ENCODE data around the gene ASB9.
"Not testable (repeated sequence)": the region's sequence is repeated elsewhere in the genome, so short reads cannot be mapped to it uniquely, and the experiment has no call there.

The ASB9 gene, protein sequence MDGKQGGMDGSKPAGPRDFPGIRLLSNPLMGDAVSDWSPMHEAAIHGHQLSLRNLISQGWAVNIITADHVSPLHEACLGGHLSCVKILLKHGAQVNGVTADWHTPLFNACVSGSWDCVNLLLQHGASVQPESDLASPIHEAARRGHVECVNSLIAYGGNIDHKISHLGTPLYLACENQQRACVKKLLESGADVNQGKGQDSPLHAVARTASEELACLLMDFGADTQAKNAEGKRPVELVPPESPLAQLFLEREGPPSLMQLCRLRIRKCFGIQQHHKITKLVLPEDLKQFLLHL

DNA sequence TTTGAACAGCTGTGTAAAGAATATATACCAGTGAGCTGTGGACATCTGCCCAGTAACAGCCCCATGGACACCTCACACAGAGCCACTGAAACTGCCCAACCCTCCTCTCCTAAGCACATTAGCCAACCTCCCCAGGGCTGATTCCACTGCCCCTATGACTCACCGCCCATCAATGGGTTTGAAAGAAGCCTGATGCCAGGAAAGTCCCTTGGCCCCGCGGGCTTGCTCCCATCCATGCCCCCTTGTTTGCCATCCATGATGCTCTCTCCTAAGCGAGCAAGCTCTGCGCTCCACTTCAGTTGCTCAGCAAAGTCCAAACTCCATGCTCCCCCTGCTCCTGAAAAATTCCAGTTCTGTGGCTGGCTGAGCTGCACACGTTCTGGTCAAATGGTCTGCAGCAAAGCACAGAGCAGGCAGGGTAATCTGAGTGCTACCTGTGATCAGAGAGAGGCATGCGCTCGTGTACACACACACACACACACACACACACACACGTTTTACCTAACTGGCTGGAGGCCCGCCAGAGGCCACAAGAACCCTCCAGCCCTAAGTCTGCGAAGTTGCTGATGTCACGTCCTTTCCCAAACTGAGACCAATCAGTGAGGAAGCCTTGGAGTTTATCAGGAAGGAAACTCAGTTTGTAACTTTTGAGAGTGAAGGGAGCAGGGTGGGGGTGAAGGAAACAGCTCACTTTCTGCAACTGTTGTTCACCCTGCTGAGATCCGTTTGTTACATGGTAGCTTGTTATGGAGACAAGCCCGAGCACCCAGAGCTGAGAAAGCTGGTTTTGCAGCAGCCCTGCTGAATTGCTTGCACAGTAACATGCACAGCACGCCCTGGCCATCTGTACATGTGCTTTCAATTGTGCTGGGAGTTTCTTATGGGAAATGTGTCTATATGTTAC lies at the start of gene ASB9:
TSS of gene ASB9 (minus strand) at position 466 of the 904 bp plus-strand sequence. CDS start at position 257, 209 bp downstream.
- no peak for DNase-seq

DNA sequence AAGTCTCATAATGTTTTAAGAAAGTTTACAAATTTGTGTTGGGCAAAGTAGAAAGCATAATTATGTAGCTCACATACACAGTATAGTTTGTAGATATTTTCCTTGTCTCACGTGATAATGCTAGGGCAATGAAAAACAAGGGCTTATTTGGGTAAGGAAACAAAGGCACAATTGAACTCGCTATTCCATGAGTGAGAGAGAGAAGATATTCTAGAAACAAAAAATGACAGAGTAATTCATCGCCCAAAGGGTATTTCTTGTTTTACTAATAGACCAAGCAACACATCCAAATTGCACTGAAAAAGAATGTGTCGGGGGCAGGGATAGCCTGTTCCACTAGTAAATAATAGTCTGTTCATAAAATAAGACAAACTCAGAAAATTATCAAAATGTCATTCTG lies 49.2 kb upstream of the ASB9 start:
- no peak for DNase-seq

DNA sequence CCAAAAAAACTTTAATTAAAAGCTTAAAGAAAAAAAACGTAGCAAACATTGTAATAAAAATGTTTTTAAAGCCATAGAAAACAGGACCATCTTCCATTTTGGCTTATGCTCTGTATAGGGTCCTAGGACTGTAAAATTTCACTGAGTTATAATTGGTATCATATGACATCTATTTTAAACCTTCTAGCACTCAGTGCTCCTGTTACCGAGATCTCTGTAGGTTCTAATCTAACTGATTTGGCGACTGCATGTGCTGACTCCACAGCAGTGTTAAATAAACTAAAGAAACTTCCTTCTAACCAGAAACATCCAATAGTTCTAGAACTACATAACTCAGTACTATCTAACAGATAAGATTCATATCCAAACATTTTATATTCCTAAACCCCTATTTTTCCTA lies 45.6 kb upstream of the ASB9 start, which contains the start of gene ASB11:
TSS of gene ASB11 (minus strand) at position 132 of the 400 bp plus-strand sequence. CDS start at position 97, 35 bp downstream.
- no peak for DNase-seq

DNA sequence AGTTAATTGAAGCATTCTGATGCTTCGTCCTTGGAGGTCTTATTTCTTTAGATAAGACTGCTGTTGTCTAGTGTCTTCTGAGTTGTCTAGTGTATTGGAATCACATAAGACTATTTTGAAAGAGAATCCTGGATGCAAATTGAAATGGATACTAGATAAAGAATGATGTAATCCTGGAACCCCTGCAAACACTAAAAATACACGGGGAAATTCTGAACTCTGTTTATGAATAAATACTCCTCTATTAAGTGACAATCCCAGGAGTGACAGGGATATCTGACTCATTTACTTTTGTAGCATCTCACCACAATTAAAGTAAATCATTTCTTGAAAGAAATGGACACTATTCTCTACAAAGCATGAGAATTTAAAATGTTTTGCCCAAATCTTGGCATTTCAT lies 44.6 kb upstream of the ASB9 start:
- DNase-seq = no peak

DNA sequence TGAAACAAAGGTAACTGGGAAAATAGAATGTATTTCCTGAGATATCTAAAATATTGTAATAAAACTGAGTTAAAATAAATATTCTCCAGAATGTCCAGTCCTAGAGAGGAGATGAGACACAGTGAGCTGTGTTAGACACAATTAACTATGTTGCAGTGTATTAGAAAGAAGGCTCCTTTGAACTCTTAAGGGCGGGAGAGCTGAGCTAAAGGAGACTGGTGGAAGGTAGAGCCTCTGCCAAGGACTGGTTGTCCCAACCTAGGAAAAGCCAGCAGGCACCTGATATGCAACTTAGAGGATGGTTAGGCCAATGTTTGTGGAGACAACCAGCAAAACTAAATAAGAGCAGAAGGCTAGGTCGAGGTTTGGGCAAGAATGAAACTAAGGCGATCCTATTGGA lies 41.2 kb upstream of the ASB9 start:
- DNase-seq = no peak

DNA sequence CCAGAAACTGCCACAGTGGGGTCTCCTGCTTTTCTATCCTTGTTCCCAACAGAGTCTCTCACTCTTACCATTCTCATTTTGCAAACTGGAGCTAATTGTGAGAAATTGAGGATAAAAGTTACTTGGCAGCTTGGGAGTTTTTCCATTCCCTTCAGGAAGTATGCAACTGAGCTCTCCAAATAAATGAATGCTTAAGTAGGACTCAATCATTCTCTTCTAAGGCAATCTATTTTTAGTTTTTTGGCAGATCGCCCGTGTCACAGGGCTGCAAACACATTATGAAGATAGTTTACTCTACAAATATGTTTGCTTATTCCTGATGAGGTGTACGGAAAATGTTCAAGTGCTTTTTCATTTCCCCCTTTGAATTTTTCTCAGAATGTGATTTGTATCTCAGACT lies 40.2 kb upstream of the ASB9 start:
- peak; percentile 15 for DNase-seq

DNA sequence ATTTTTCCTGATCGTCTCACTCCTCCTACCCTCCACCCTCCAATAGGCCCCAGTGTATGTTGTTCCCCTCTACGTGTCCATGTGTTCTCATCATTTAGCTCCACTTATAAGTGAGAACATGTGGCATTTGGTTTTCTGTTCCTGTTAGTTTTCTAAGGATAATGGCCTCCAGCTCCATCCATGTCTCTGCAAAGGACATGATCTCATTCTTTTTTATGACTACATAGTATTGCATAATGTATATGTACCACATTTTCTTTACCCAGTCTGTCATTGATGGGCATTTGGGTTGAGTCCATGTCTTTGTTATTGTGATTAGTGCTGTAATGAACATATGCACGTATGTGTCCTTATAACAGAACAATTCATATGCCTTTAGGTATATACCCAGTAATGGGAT lies 36.0 kb upstream of the ASB9 start:
- not testable (repeated sequence) for DNase-seq

DNA sequence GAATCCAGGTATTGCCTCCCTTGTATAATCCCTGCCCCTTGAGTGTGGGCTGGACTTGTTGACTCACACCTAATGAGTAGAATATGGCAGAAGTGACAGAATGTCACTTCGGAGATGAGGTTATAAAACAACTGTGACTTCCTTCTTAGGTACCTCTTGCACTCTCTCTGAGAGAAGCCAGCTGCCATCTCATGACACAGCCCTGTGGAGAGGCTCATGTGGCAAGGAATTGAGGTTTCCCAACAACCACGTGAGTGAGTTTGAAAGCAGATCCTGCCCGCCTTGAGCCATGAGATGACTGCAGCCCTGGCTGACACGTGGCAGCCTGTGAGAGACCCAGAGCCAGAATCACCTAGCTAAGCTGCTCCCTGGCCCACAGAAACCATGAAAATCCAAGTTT lies 32.0 kb upstream of the ASB9 start:
- DNase-seq = no peak

DNA sequence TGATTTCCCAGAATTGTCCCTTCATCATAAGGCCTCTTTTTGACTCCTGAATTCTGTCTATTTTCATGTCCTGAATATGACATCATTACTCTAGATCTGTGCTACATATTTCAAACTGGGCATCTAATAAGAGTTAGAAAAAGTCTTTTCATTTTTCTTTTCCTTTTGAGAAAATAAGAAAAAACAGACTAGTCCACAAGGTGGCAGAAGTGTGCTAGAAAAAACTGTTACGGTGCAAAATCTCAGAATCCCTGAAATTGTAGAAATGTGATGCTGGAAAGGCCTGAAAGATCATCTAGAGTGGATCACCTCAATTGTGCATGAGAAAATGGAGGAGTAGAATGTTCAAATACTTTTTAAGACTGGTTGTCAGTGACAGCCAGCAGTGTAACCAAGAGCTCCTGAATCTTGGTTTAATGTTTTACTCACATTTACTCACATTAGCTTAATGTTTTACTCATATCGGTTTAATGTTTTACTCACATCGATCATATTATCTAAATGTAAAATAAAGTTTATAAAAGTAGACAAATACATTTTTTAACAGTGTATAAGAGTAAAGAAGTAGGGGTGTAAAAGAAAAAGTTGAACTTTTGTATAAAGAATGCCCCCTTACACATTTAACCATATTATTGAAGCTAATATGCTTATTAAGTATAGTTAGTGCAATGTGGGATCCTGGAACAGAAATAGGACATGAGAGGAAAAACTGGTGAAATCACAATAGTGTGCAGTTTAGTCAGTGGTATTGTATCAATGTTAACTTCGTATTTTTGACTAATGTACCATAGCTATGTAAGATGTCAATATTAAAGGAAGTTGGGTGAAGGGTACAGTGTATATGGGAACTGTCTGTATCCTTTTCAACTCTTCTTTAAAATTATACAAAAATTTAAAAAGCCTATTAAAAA lies 30.3 kb upstream of the ASB9 start:
- DNase-seq = no peak

DNA sequence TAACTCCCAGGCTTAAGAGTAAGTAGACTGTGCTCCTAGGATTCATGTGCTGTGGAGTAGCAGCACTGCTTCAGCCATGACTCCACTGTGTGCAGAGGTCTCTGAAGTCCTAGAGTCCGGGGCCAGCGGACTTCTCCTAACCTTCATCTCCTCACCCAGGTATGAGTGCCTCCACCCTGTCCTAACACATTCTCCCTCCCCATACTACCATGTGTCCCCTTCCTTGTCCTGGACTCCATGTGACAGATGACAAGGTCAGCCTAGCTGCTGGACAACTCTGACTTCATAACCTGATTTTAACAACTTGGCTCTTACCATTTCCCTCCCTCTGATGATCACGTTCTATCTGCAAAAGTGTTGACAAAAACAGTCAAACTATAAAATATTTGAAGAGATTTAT lies 28.9 kb upstream of the ASB9 start:
- DNase-seq = no peak

DNA sequence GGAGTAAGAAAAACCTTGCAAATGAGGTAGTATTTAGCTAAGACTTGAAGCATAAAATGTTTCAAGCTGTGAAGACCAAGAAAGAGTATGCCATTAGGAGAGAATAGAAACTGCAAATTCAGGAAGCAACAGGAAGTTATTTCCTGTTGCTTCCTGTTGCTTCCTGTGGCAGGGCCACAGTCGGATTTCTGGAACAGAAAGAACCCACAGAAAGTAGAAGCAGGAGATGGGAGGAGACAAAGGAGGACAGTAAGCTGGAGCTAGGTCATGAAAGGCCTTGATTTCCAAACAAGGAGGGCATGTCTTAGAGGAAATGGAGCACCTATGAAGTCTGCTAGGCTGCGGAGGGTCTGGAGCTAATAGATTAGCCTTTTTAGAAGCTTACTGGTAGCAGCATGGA lies 28.3 kb upstream of the ASB9 start:
- DNase-seq = no peak

DNA sequence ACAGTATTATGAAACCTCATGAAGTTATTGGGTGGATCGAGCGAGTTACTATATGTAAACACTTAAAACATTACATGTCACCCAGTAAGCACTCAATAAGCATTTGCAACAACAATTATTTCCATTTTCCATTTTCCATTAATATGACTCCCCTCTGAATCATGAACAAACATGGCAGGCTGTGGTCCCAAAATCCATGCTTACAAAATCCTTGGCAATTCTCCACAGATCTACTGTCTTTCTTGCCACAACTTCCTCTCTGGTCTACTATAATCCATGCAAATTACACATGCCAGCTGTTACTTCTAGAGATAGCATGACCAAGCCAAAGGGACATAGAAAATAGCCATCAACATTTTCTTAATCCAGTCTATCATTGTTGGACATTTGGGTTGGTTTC lies 23.6 kb upstream of the ASB9 start:
- no peak for DNase-seq

DNA sequence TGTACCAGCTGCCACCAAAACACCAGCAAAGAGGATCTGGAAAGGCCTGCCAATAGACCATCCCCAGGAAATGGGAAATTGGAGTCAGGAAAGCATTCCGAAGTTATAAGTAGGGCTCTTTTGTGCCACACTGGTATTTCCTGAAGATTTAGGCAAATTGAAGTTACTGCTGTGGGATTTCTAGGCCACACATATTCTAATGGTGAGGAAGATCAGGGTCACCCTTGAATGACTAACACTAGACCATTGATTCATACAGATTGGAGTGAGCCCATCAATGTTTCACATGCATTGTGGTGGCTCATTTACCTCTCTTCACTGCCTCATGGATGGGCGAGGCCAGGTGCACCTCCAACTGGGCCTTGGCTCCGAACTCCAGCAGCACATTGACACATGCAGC lies 23.0 kb upstream of the ASB9 start:
- no peak for DNase-seq

DNA sequence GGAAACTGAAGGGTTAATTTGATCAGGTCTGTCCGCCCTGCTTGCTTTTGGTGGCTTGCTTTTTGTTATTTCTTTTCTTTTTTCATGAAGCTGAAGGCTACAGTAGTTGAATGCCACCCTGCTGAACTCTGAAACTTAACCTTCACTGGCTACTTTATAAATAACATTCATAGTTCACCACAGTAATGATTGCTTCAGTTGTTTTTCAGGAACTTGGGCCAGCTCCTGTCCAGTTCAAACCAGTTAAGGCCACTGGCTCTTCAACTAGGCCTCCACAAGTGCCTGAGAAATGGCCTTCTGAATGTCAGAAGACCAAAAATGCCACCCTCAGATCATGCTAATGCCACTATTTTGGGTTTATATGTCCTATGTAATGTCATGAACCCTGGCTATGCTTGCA lies 7.7 kb upstream of the ASB9 start:
- DNase-seq = no peak

DNA sequence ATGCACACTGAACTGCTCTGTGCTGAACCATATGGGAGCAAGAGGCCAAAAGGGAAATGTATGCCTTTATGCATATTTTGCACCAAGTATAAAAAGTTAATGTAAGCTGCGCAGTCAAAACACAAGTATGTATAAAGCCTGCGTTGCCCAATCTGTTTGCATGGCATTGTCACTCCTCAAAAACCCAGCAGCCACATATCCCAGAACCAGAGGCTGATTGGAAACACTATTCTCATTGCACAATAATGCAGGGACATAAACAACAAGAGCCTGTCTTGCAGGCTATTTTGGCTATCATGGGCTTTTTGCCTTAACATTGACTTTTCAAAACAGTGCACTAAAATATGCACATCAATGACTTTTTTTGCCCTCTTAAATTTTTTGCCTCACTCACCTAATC lies 5.1 kb upstream of the ASB9 start:
- no peak for DNase-seq

DNA sequence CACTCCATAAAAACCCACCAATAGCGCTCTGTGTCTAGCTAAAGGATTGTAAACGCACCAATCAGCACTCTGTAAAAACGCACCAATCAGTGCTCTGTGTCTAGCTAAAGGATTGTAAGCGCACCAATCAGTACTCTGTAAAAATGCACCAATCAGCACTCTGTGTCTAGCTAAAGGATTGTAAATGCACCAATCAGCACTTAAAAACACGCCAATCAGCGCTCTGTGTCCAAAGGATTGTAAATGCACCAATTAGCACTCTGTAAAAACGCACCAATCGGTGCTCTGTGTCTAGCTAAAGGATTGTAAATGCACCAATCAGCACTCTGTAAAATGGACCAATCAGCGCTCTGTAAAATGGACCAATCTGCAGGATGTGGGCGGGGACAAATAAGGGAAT lies 3.4 kb upstream of the ASB9 start:
- not testable (repeated sequence) for DNase-seq

DNA sequence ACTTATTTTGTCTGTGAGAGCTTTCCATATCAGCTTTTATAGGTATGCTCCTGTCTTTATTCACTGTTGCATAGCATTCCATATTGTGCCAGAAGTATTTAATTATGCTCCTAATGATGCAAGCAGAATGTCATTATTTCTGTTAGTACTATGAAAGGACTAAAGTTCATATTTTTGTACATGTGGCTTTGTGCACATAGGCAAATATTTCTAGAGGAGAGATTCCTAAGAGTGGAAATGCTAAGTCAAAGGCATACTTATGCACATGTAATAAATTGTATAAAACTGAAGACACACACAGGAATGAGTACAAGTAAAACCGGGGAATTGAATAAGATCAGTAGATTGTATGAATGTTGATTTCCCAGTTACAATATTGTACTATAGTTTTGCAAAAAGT lies 1.9 kb upstream of the ASB9 start:
- no peak for DNase-seq

DNA sequence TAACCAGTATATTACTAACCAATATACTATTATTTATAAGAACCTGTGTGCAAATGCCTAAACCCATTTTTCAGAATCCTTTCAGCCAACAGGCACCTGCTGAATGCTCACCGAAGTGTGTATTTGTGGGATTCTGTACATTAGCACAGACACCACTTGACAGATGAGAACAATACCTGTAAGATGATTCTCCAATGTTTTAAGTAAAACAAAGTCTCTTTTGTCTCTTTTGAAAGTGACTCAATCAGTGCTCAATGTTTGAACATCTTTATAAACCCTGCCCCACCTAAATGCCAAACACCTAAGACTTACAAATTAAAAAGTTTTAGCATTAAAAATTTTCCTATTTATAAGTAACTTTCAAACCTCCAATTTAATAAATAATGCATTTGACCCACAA lies 763 bp downstream of the ASB9 start:
- DNase-seq = no peak

DNA sequence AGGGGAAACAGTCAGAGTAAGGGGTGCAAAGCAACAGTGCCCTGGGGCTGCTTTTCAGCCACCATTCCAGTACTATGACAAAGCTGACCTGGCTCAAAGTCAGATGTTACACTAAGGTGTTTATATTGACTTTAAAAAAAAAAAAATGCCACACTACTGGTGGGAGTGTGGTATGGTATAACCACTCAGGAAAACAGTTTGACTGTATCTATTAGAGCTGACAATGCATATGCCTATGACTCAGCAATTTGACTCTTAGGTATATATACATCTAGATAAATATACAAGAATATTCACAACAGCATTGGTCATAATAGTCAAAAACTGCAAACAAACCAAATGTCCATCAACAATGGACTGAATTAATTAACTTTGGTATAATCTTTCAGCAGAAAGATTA lies 15.0 kb downstream of the ASB9 start:
- no peak for DNase-seq

DNA sequence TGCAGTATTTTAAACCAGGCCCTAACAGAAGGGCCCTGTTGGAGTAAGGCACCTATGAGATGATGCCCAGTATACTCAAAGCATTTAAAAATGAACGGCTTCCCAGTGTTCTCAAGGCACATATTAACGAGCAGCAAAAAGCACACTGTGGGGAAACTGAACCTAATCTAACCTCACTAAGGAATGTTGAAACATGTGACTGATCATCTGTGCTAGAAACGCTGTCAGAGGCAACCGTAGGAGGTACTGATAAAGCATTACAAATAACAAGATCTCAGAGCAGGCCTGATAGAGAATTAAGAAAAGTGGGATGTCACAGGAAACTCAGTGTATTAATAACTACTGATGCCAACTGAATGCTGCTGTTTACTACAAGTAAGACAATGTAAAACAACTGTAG lies 24.0 kb downstream of the ASB9 start:
- no peak for DNase-seq

DNA sequence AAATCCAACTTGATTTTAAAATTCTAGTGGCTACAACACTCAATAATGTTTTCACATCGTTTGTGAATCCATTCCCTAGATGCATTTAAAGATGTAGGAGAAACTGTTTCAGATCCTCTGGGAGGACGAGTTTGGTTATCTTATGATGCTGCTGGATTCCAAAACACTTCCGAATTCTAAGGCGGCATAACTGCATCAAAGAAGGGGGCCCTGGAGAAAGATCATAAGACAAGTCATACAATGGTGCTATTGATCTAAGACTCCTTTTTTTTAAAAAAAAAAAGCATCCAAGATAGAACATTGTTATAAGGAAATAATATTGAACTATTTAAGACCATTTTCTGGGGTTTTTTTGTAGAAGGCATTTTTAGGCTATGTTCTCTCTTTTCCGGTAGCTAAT lies 25.5 kb downstream of the ASB9 start:
- no peak for DNase-seq

DNA sequence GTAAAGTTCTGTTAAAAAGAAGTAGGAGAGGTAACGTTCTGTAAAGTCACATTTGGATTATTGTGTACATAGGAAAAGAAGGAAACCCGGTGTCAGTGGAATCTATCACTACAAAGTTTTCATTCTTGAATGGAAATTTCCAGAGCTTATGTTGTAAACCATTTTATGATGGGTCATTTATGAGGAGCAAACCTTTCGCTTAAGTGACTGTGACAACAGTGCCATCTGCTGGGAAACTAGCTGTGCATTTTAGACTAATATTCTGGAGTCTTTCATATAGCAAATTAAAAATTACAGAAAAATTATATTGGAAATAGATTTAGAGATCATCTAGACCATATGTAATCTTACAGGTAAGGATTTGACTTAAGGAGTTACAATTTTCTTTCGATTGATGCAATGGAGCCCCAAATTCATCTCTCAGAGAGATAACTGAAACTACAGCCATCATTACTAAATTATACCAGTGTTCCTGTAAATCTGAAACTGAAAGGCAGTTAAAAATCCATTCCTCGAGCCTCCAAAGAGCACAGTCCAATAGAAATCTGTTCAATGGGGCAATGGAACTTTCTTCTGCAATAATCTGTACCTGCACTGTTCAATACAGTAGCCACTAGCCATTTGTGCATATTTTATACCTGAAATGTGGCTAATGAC lies 26.9 kb downstream of the ASB9 start:
- peak; percentile 0 for DNase-seq

DNA sequence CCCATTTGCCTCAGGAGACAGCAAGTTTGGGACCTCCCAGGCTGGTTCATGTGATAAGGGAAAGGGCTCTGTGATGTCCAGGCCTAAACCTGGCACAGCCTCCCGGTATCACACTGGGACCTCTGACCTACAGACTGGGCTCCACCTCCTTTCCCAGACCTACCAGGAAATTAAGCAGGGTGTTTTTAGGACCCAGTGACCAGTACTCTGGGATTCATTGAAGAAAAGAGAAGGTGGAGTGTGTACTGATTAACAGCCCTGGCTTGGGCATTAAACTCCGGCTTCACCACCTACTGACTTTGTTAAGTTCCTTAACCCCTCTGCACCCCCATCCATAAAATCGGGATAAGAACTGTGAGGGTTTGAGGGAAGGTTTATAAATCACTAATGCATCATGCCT lies 28.6 kb downstream of the ASB9 start:
- no peak for DNase-seq

Measured in NCI-H2029 treated with DMSO at 0.1 percent for 48 hours (cell line).